HG03097 (cell line): Measurements from ENCODE around the gene ASXL2.
"Not testable (repeated sequence)": the region's sequence is repeated elsewhere in the genome, so short reads cannot be mapped to it uniquely, and the experiment has no call there.

Source experiments
- ATAC-seq: cut with Tn5 transposase; IDR thresholded peaks from one replicate; pipeline ENCODE4 v1.9.1; 2021; ENCODE audit not compliant: unreplicated experiment, low FRiP score

ASXL2 gene

DNA sequence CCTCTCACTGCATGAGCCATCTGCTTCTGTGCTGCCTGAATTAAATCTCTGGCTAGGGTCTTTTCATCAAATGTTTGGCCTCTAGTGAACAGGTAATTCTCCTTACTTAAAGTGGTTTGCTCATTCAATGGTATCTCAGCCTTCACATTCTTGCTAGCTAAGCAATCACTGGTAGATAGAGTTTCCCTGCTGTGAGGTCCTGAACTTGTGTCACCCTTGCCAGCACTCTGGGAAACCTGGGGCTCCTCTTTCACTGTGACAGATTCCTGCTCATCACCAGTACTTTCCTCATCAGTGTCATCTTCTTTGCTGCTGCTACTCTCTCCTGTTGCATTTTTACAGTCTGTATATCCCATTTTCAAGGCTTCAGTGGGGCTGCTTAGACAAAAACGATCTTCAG, 135.8 kb downstream of the ASXL2 start:
- ATAC-seq = no peak

DNA sequence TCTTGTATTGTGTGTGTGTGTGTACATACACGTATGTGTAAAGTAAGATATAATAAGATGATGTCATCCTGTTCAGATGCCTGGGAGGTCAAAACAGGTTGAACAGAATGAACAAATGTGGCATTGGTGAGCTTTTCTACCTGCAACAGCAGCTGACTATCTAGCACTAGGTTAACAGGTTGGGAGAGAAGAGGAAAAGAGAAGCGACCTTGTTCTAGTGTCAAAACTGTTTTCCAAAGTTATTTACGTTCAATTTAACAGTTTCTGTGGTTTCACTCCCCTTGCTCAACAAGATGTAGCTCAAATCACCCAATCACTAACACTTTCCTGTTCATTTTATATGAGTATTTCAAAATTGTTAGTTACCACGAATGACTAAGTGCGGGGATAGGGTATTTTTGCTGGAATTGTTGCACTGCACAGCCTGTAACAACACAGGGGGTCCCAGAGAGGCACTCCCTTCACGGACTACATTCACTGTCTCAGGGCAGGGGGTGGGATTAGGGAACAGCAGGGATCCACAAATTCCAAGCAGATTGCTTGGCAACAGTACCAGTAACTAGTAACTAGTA, 137.4 kb downstream of the ASXL2 start:
- ATAC-seq = no peak

DNA sequence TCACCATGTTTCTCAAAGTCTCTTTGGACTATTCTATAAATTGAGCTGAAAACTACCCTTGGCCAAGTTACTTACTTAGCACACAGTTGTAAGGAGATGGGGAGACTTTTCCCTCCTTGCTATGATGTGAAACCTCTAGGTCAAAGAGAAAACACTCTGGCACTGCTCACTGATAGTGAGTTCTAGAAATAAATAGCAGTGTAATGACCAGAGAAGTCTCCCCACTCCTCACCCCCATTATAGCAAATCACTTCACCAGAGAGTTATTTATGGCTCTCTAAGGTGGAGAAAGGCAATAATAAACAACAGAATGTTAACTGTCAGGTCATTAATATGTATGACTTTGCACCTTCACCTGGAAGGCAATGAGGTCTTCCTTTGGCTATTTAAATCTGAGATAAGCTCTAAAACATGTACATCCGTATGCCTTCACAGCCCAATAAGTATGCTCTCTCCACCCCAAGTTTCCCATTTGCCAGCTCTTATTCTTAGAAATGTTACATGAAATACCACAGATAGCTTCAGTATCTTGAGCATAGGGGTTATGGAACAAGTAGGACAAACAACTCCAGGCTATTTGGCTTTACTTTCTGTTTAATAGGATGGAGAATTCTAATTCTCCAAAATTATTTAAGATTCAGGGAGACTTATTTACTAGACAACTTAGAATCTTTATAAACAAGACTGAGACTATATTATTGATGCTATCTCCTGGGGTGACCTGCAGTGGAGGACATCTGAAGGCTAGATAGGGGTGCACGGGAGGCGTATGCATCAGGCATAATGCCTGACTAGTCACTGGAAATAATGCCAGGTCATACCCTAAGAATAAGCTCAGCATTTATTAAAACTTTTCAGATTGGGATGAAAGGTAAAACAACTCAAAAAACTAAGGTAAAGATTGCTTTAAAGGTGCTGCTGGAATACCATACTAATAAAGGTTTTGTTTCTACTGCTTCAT, 139.6 kb downstream of the ASXL2 start:
- no peak for ATAC-seq

DNA sequence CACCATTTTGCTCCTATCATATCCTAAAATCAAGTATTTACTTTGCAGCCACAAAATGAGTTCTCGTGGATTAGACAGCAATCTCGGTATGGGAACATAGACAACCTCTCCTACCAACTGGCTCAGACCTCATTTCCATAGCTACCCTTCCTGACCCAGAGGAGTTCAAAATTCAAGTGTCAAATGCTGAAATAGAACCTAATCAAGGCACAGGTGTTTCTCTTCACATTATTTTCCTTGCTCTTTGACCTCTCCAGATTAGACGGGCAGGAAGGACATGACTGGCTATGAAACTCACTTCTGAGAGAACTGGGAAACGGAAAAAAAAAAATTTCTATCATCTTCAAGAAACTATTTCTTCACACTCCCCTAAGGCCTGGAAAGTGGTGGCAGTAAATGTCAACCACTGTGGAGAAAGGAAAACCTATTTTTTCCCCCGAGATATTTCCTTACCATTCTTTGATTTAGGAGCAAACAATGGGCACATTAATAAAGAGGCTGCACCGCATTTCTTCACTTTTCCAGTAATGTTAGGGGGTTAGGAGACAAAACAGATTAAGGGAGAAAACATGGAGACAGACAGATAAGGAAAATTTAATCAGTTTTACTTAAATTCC, 141.3 kb downstream of the ASXL2 start:
- no peak for ATAC-seq

DNA sequence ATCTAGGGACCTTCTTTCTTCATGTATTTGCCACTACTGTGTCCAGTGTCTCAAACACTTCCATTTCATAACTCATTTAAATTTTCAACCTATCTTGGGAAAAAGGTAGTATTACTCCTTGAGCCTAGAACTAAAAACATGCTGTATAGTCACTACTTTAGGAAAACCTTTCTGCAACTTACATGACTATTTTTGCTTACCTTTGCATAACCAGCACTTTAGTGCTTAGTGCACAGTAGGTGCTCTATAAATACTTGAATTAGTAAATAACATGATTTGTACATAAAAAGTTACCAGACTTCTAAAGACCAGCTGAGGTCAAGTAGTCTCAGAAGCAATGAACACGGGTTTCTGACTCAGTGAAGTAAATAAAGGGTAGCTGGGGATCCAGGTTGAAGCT, 142.5 kb downstream of the ASXL2 start:
- no peak for ATAC-seq

DNA sequence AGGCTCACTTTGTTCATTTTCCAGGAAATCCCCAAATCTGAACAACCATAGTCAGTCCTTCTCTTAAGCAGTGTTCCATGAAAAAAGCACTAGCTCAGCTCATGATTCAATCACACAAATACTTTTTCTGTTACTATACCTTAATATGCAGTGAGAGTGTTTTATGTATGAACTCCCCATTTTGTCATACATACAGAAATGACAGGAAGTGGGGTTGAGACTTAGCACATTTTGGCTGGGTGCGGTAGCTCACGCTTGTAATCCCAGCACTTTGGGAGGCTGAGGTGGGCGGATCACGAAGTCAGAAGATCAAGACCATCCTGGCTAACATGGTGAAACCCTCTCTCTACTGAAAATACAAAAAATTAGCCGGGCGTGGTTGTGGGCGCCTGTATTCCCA, 149.7 kb downstream of the ASXL2 start:
- no peak for ATAC-seq

DNA sequence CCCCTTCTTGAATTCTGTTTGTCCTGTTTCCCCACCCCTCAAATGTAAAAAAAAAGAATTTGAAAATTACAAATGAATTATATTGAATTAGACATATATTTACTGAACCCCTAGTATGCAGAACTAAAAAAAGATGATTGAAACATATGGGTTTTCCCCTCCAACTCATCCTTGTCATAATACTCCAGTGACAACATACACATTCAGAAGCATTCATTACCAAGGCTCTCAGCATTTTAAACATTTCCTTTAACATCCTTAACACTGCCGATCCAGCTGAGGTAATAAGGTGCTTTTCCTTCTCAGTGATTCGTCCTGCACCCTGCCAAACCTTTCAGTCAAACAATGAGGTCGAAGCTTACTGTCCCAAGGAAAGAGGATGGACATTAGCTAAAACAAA, 151.8 kb downstream of the ASXL2 start:
- no peak for ATAC-seq

DNA sequence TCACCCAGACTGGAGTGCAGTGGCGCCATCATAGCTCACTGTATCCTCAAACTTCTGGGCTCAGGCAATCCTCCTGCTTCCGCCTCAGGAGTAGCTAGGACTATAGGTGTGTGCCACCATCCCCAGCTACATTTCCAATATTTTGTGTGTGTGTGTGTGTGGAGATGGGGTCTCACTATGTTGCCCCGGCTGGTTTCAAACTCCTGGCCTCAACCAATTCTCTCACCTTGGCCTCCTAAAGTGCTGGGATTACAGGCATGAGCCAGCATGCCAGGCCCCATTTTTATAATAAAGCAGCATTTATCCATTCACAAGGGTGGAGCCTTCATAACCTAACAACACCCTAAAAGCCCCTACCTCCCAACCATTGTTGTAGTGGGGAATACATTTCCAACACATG, 152.4 kb downstream of the ASXL2 start:
- ATAC-seq = no peak

DNA sequence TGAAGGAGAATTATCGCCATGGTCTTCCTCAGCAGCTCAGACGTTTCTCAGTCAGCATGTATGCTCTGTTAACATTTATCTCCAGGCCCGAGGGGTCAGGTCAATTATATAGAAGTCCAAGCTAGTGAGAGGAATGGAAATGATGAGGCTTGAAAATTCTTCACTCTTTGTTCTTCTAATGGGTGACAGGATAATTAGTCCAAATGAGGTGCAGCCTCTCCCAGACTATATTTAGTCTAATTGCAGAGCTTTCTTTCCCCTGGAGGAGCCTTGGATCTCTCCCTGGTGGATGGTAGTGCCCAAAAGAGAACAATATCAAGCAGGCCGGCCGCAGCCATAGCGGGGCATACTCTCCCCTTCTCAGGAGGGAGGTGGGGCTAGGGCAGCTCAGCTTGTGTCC, 153.5 kb downstream of the ASXL2 start:
- no peak for ATAC-seq

DNA sequence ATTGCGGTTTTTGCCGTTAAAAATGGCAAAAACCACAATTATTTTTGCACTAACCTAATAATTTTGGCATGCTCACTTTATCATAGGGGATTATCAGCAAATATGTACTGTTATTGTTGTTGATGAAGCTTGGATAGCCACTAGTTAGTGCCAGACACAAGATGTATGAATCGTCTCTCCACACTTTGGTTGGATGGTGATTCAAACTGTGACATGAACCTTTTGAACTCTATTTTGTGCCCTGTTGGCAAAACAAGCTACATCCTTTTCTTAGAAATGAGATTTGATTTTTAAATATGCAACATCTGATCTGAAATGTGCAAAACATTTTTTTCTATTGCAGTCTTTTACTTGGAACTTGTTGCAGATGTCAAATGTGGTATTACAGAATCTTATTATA, 156.1 kb downstream of the ASXL2 start:
- no peak for ATAC-seq

DNA sequence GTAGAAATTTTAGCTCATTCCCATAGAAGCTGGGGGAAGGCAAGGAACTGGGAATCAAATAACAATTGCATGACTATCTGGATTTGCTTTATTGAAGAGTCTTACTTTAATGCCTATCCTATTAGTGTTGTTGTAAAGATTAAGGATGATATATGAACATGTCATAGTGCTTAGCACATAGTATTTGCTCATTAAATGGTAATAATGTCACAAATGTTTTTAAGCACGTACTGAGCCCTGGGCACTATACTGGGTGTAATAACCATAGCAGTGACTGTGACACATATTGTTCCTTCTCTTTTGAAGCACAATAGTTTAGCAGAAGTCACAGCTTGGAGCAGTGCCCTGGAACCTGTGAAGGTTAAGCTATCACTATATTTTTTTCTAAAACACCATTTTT, 157.7 kb downstream of the ASXL2 start:
- no peak for ATAC-seq

DNA sequence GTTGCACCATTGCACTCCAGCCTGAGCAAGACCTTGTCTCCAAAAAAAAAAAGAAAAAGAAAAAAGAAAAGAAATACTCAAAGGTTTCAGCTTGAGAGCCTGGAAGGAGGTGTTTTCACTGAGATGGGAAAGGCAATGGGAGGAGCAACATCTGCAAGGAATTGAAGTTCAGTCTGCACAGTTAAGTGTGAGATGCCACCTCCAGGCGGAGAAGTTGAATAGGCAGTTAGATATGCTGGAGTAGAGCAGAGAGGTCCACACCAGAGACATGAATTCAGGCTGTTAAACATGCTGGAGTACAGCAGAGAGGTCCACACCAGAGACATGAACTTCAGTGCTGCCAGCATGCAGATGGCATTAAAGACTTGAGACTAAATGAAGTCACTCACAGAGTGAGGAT, 163.5 kb downstream of the ASXL2 start:
- ATAC-seq = no peak

DNA sequence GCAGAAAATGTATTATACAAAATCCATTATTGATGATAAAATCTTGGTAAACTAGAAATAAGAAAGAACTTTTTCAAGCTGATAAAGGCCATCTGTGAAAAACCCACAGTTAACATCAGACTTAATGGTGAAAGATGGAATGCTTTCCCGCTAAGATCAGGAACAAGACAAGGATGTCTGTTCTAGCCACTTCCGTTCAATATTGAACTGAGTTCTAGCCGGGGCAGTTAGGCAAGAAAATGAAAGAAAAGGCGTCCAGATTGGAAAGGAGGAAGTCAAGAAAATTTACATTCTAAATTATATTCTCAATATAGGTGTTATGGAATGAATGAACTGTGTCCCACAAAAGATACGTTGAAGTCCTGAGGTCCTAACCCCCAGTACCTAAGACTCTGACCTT, 165.8 kb downstream of the ASXL2 start:
- ATAC-seq = no peak

DNA sequence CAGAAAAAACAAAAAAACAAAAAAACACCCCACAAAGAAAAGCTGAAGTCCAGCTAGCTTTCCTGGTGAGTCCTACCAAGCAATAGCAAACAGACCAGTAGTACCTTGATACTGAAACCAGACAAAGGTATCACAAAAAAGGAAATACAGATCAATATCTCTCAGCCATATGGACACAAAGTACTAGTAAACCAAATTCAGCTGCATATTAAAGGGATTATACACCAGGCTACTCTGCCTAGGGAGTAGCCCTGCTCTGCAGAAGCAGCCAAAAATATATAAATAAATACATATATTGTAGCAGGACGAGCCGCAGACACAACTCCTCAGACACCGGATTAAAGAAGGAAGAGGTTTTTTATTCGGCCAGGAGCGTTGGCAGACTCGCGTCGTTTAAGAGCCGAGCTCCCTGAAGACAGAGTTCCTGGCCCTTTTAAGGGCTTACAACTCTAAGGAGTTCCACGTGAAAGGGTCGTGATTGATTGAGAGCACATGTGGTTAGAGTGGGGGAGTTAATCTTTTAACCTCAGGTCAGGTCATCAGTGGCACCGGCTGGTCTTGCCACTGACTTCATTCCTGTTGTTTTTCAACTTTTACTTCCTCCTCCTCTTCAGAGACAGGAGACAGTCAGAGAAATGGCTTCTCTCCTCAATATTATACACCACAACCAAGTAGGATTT, 166.5 kb downstream of the ASXL2 start:
- no peak for ATAC-seq

DNA sequence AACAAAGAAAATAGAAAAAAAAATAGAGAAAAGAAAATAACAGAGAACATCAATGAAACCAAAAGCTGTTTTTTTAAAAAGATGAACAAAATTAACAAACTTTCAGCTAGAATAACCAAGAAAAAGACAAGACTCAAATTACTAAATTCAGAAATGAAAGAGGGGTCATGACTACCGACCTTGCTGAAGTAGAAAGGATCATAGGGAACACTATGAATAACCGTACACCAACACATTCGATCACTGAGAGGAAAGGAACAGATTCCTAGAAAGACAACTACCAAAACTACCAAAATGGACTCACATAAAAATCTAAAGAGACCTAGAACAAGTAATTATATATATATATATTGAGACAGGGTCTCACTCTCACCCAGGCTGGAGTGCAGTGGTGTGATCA, 167.5 kb downstream of the ASXL2 start:
- no peak for ATAC-seq

DNA sequence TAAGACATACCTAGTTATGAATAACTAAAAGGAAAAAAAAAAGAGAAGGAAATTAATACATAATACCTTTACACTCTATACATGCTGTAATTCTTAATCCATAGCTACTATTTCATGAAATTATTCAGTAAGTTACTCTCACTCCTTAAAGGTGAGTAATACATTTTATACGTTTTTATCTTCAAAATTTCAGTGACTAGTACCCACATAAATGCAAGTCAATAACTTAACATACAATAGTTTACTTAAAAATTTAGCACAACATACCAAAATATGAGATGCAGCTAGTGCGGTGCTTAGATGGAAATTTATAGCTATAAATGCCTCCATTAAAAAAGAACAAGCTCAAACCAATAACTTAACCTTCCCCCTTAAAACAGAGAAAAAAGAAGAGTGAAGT, 168.9 kb downstream of the ASXL2 start:
- no peak for ATAC-seq

DNA sequence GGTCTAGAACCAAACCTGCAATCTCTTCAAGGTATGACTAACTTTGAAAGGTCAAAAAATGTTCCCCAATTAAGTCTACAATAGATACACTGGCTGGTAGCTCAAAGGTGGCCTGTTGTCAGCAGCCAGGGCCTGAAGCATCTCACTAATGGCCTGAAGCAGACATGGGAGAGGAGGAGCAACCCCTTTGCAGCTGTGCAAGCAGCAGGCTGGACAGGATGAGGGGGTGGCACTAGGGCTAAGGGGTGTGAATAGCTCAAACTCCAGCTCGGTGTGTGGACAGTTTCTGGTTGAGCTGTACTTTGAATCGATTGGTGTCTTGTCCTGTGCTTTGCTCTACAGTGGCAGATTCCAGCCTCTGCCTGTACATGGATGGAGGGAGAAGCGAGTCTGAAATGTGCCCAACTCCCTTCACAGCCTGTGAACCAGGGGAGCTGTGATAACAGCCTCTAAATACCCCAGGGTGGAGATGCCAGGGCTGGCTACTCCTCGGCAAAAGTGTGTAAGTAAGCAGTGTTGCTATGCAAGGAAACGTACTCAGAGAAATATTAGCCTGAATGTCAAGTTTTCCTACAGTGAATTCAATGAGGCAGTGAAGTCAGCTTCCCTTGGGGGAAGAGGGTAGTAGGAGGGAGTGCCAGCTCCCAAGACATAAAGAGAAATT, 170.2 kb downstream of the ASXL2 start:
- no peak for ATAC-seq

DNA sequence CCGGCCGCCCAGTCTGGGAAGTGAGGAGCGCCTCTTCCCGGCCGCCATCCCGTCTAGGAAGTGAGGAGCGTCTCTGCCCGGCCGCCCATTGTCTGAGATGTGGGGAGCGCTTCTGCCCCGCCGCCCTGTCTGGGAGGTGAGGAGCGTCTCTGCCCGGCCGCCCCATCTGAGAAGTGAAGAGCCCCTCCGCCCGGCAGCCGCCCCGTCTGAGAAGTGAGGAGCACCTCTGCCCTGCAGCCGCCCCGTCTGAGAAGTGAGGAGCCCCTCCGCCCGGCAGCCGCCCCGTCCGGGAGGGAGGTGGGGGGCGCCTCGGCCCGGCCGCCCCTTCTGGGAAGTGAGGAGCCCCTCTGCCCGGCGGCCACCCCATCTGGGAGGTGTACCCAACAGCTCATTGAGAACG, 172.7 kb downstream of the ASXL2 start:
- not testable (repeated sequence) for ATAC-seq

DNA sequence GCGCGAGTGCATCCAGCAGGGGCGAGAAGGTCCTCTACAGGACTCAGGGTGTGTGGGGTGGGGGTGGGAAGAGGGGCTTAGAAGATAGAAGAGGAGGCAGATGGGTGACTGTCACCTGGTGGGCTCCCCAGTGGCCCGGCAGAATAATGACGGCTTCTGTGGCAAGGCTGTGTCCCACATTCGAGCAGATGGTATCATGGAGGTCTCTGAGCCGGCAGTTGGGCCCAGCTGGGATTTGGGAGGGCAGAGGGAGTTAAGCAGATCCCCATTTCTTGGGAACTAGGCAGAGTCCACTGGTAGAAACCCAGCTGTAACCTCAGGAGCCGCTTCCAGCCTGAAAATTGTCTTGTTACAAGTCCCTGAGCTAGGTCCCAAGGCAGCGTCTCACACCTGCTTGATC, 176.5 kb downstream of the ASXL2 start:
- no peak for ATAC-seq

DNA sequence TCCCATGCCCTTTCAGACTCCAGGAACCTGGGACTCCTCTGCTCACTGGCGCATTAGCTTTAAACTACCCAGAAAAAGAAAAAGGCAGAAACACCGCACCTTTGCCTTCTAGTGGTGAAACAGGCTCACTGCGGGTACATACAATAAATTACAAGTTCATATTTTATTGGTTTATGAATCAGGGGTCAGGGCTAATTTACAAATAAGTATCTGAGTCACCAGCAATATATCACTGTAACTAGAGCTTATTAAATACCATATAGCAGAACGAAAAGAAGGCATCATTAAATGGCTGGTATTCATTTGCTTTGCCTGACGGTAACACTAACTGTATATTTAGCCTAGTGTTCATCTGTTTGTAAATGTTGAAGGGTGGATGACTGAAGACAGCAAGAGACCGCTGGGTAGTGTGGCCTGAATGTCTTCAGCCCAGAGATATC, 178.0 kb downstream of the ASXL2 start:
- ATAC-seq = no peak

DNA sequence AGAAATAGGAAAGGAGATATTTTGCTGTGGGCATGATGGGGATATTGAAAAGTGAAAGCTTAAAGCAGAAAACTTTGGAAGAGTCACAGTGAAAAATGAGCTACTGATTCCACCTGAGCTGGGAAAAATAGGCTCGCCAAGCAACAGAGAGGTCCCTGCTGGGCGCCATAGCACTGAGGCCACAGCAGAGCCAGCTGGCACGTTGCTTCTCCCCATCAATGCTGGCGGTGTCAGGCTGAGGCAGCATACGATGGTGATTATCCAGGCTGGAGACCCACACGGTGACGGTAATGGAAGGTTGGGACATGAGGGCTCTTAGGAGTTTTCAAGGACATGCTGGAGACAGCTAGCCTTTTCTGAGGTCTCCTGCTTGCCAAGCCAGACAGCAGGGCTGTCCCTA, 179.1 kb downstream of the ASXL2 start:
- ATAC-seq = no peak
